GM12891 (cell line): ENCODE results near the gene CCDC70.

ENCODE experiments used
- PAX5 ChIP-seq: IDR thresholded peaks from 2 replicates; pipeline ENCODE4 v1.6.1; 2011; ENCODE audit warnings: low read length, moderate library complexity, mild to moderate bottlenecking; ENCODE audit not compliant: insufficient read depth, severe bottlenecking
- POLR2A ChIP-seq: IDR thresholded peaks from 2 replicates; pipeline ENCODE4 v1.6.1; 2011; ENCODE audit warnings: low read depth, low read length, control low read depth
- POLR2AphosphoS5 ChIP-seq: IDR thresholded peaks from 2 replicates; pipeline ENCODE4 v1.6.1; 2011; ENCODE audit warnings: low read depth, low read length, control low read depth
- POU2F2 ChIP-seq: IDR thresholded peaks from 2 replicates; pipeline ENCODE4 v1.6.1; 2011; ENCODE audit warnings: low read depth, mild to moderate bottlenecking, control low read depth, low read length, moderate library complexity

GRCh38 chr13:51867062-51867461, 5.3 kb downstream of the CCDC70 start:
- TF ChIP-seq POLR2A (no peak), POLR2AphosphoS5 (no peak), PAX5 (no peak), POU2F2 (no peak)
